Loucy (cell line): ENCODE measurements around the gene GRAMD2A.

ENCODE experiments used
- H2AFZ ChIP-seq: fragments of 200-600 bp; sonication (generic); 2 replicates; pipeline ENCODE4 v1.6.0; 2016; ENCODE audit warnings: antibody characterized with exemption, mild to moderate bottlenecking, low read length, moderate library complexity
- H3F3A ChIP-seq: fragments of 200-600 bp; 2 replicates; pipeline ENCODE4 v1.6.0; 2016; ENCODE audit warnings: antibody characterized with exemption, low read depth, mild to moderate bottlenecking
- H3K27me3 ChIP-seq: fragments of 200-600 bp; sonication (generic); 2 replicates; pipeline ENCODE4 v1.6.1; 2014; ENCODE audit warnings: low read length, mild to moderate bottlenecking; ENCODE audit not compliant: insufficient read depth, poor library complexity, severe bottlenecking
- H3K36me3 ChIP-seq: fragments of 200-600 bp; sonication (generic); 2 replicates; pipeline ENCODE4 v1.6.1; 2016; ENCODE audit warnings: low read length; ENCODE audit not compliant: insufficient read depth
- H3K4me1 ChIP-seq: fragments of 200-600 bp; sonication (generic); 2 replicates; pipeline ENCODE4 v1.5.1; 2014; ENCODE audit warnings: low read length, mild to moderate bottlenecking; ENCODE audit not compliant: insufficient read depth, poor library complexity, severe bottlenecking
- H3K4me2 ChIP-seq: fragments of 200-600 bp; sonication (generic); 2 replicates; pipeline ENCODE4 v1.6.0; 2014; ENCODE audit warnings: antibody characterized with exemption, low read length, low read depth, mild to moderate bottlenecking; ENCODE audit not compliant: poor library complexity, severe bottlenecking
- H3K4me3 ChIP-seq: fragments of 200-600 bp; sonication (generic); 2 replicates; pipeline ENCODE4 v1.5.1; 2014; ENCODE audit warnings: low read length, mild to moderate bottlenecking, mixed read lengths; ENCODE audit not compliant: poor library complexity, severe bottlenecking
- H3K79me2 ChIP-seq: fragments of 200-600 bp; sonication (generic); 2 replicates; pipeline ENCODE4 v1.6.1; 2014; ENCODE audit warnings: low read length; ENCODE audit not compliant: insufficient read depth
- H3K9ac ChIP-seq: fragments of 200-600 bp; sonication (generic); 2 replicates; pipeline ENCODE4 v1.6.0; 2014; ENCODE audit warnings: mild to moderate bottlenecking, low read depth, low read length, moderate library complexity; ENCODE audit not compliant: poor library complexity, severe bottlenecking
- H3K9me2 ChIP-seq: fragments of 200-600 bp; sonication (generic); replicated peaks from 2 replicates; pipeline ENCODE4 v1.6.1; 2016; ENCODE audit warnings: low read depth, low read length, mixed read lengths
- H3K9me3 ChIP-seq: fragments of 200-600 bp; sonication (generic); 2 replicates; pipeline ENCODE4 v1.6.1; 2014; ENCODE audit warnings: mild to moderate bottlenecking, antibody characterized with exemption, low read length, low read depth; ENCODE audit not compliant: insufficient read depth
- H4K20me1 ChIP-seq: fragments of 200-600 bp; sonication (generic); 2 replicates; pipeline ENCODE4 v1.6.0; 2014; ENCODE audit warnings: antibody characterized with exemption, low read length, mild to moderate bottlenecking; ENCODE audit not compliant: insufficient read depth, poor library complexity, severe bottlenecking
- CTCF ChIP-seq: fragments of 200-600 bp; sonication (generic); conservative IDR thresholded peaks from 2 replicates; pipeline ENCODE4 v1.5.1; 2014; ENCODE audit warnings: mild to moderate bottlenecking, antibody characterized with exemption, low read length
- EZH2phosphoT487 ChIP-seq: fragments of 200-600 bp; IDR thresholded peaks from 2 replicates; pipeline ENCODE4 v1.6.1; 2018; ENCODE audit warnings: antibody characterized with exemption, mild to moderate bottlenecking, moderate library complexity, borderline replicate concordance

Gene GRAMD2A

GRCh38 chr15:72176743-72177142 lies 20.8 kb downstream of the GRAMD2A start:
- Histone ChIP-seq H3K9ac (no peak overlapping the region), H2AFZ (no peak overlapping the region), H3K36me3 (no peaks in the 10 kb centered on the region), H3K4me3 (no peak overlapping the region), H3K4me2 (no peak overlapping the region), H3K79me2 (no peaks in the 10 kb centered on the region), H3F3A (no peaks in the 10 kb centered on the region), H3K9me2 (no peaks in the 10 kb centered on the region), H3K4me1 (peaks cover 8% of the 10 kb centered on the region), H3K27me3 (no peaks in the 10 kb centered on the region), H3K9me3 (no peaks in the 10 kb centered on the region), H4K20me1 (no peaks in the 10 kb centered on the region)
- TF ChIP-seq CTCF (no peak), EZH2phosphoT487 (no peak)

DNA sequence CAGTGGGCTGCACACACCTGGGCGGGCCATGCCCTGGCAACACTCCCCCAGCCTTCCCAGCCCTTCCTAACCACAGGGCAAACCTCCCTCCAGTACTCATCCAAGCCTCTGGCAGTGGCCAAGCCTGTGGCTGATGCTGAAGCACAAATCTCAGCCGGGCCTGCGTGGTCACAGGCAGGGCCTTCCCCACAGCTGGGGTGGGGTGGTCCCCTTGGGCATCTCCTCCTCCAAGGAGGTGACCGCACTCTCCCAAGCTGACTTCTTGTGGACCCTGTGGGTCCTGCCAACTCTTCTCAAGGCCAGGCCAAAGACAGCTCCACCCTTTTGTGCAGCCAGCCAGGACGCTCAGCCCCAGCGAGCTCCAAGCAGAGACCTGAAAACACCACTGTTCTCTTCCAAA lies 21.4 kb downstream of the GRAMD2A start:
- Histone ChIP-seq H3F3A (no peaks in the 10 kb centered on the region), H3K4me3 (no peak overlapping the region), H3K36me3 (no peaks in the 10 kb centered on the region), H3K9ac (no peak overlapping the region), H3K9me2 (no peaks in the 10 kb centered on the region), H3K4me2 (no peak overlapping the region), H4K20me1 (no peaks in the 10 kb centered on the region), H2AFZ (no peak overlapping the region), H3K9me3 (no peaks in the 10 kb centered on the region), H3K27me3 (no peaks in the 10 kb centered on the region), H3K79me2 (no peaks in the 10 kb centered on the region), H3K4me1 (peaks cover 8% of the 10 kb centered on the region)
- TF ChIP-seq CTCF (no peak), EZH2phosphoT487 (no peak)

DNA sequence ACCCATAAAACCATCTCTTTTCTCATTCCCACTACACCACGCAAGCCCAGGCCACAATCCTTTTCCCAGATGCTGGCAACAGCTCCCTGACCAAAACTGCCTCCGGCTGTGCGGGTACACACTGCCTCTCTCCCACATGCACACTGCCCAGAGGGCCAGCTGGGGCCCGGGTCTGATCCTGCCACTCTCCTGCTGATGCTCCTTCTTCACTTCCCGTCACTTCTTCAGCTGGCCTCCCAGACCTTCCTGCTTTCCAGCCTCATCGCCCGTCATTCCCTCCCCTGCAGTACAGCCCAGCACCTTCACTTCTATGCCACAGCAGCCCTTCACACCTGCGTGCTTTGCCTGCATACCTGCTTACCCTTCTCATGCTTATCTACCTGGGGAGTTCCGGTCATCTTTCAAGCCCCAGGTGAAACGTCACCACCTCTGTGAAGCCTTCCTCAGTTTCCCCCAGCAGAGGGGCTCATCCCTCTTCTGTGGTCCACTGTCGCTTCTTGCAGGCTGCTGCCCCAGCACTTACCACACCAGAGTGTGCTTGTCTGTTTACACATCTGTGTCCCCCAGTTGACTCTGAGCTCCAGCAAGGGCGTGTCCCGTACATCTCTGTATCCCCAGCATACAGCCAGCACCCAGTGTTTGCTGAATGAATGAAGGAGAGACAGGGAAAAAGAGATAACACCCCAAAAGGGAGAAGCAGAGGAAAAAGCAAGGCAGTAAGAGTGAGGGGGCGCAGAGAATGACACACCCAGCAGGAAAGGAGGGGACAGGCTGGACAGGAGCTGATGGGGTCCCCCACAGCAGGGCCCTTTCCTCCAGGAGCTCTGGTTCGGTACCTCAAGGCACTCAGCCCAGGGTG lies 22.2 kb downstream of the GRAMD2A start:
- TF ChIP-seq EZH2phosphoT487 (no peak), CTCF (no peak)
- no peaks in the 10 kb centered on the region for H3K36me3 ChIP-seq
- no peak overlapping the region for H3K4me3 ChIP-seq
- no peaks in the 10 kb centered on the region for H3K27me3 ChIP-seq
- H3K9me3 ChIP-seq, result no peaks in the 10 kb centered on the region
- H3K9me2 ChIP-seq, result no peaks in the 10 kb centered on the region
- peaks cover 9% of the 10 kb centered on the region for H3K4me1 ChIP-seq
- no peaks in the 10 kb centered on the region for H3F3A ChIP-seq
- no peaks in the 10 kb centered on the region for H3K79me2 ChIP-seq
- H3K9ac ChIP-seq, result no peak overlapping the region
- H3K4me2 ChIP-seq, result no peak overlapping the region
- no peaks in the 10 kb centered on the region for H4K20me1 ChIP-seq
- no peak overlapping the region for H2AFZ ChIP-seq
